ENCODE measurements around the gene KDM2A.
"Not testable (repeated sequence)": the region's sequence is repeated elsewhere in the genome, so short reads cannot be mapped to it uniquely, and the experiment has no call there.

Gene KDM2A

GRCh38 chr11:67174311-67174710, 55.2 kb downstream of the KDM2A start:
- no peak for DNase-seq

GRCh38 chr11:67177399-67178281, 58.6 kb downstream of the KDM2A start:
- no peak for DNase-seq

GRCh38 chr11:67178421-67178820, 59.4 kb downstream of the KDM2A start:
- DNase-seq = no peak

DNA sequence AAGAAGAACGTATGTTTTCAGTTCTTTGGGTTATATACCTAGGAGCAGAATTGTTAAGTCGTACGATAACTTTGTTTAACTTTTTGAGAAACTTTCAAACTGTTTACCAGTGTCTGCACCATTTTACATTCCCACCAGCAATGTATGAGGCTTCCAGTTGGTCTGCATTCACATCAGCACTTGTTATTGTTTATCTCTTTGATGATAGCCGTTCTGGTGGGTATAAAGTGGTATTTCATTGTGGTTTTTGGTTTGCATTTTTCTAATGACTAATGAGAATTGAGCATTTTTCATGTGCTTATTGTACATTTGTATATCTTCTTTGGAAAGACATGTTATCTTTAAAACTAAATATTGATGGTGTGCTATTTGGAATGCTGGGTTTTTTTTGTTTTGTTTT, 59.8 kb downstream of the KDM2A start:
- DNase-seq = no peak

DNA sequence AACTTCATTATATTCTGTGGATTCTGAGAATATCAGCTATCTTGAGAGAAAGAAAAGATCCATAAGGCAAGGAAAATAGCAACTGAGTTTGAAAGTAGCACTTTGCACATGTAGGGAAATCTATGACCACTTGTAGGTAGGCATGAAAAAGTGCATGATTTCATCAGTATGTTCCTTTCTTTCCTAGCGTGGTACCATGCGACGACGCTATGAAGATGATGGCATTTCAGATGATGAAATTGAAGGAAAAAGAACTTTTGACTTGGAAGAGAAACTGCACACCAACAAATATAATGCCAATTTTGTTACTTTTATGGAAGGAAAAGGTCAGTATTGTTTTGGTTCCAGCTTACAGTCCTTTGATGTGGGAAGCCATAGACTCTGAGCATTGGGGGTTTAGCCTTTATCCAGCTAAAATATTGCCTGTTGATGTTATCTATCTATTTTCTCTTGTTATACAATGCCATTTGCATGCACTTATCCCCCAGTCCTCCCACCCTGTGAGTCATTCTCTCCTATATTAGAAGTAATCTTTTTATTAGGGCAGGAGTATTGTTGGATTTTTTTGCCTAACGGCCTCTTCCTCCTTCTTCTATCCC, 60.9 kb downstream of the KDM2A start:
- DNase-seq = no peak

- no peak for DNase-seq
Measured at GRCh38 chr11:67194096-67194495, 75.0 kb downstream of the KDM2A start.

DNA sequence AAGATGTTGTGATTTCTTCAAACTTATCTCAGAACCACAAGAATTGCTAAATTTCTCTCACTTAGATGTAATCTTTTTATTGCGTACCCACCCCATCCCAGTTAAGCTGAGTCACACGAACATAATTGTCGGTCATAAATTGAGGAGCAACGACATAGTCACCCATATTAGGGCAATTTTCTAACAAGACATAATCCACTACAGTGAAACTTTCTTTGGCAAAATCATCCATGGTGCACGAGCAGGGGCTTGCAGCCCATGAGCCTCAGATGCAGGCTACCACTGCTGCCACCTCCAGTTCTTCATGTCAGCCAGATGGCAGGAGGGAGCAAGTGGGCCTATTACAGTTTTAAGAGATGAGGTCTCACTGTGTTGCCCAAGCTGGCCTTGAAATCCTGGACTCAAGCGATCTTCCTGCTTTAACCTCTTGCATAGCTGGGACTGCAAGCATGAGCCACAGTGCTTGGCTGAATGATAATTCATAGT, 77.0 kb downstream of the KDM2A start:
- no peak for DNase-seq

DNA sequence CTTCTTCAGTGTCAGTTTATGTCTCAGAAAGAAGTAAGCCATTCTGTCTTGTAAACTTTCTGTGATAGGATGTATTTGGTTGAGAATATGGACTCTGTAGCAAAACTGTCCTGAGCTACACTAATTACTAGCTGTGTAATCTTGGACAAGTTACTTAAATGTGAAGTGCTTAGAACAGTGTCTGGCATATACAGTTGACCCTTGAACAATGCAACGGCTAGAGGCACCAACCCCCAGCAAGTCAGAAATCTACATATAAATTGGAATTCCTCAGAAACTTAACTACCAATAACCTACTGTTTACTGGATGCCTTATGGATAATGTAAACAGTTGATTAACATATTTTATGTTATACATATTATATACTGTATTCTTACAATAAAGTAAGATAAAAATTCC, 78.5 kb downstream of the KDM2A start:
- no peak for DNase-seq

- DNase-seq = not testable (repeated sequence)
Measured at GRCh38 chr11:67198781-67199180, 79.7 kb downstream of the KDM2A start.

DNA sequence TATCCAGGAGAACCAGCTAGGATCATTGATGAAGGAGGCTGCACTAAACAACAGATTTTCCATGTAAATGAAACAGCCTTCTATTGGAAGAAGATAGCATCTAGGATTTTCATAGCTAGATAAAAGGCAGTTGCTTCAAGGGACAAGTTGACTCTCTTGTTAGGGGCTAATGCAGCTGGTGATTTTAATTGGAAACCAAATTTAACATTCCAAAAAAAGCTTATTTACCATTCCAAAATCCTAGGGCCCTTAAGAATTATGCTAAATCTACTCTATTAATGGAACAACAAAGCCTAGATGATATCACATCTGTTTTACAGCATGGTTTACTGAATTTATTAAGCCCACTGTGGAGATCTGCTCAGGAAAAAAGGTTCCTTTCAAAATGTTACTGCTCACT, 80.7 kb downstream of the KDM2A start:
- no peak for DNase-seq

GRCh38 chr11:67202028-67202427, 83.0 kb downstream of the KDM2A start:
- DNase-seq = no peak

DNA sequence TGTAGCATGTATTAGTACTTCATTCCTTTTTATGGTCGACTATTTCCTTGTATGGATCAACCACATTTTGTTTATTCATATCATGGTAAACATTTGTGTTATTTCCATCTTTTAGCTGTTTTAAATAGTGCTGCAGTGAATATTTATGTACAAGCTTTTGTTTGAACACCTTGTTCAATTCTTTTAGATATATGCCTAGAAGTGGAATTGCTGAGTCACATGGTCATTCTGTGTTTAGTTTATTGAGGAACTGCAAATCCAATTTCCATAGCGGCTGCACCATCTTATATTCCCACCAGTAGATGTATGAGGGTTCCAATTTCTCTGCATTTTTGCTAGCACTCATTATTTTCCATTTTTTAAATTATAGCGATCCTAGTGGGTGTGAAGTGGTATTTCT, 85.8 kb downstream of the KDM2A start:
- DNase-seq = no peak

- DNase-seq = not testable (repeated sequence)
Measured at GRCh38 chr11:67209222-67209621, 90.2 kb downstream of the KDM2A start.

GRCh38 chr11:67211656-67212436, 92.8 kb downstream of the KDM2A start:
- no peak for DNase-seq

DNA sequence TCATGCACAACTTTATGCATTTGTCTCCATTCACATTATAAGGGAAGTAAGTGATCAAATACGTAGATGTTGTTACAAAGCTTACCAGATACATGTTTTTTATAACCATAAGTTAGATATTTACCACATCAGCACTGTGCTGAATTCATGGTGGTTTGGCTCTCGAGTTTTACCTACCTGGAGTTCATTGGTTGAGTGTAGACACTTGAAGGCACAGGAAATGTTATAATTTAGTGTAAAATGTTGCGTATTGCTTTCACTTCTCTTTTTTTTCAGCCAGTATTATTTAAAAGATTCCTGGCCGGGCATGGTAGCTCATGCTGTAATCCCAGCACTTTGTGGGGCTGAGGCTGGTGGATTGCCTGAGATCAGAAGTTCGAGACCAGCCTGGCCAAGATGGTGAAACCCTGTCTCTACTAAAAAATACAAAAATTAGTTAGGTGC, 94.1 kb downstream of the KDM2A start:
- DNase-seq = no peak

- DNase-seq = no peak
Measured at GRCh38 chr11:67227726-67228125, 108.7 kb downstream of the KDM2A start.

- DNase-seq = no peak
Measured at GRCh38 chr11:67230406-67230805, 111.3 kb downstream of the KDM2A start.

- no peak for DNase-seq
Measured at GRCh38 chr11:67230886-67231285, 111.8 kb downstream of the KDM2A start.

- DNase-seq = no peak
Measured at GRCh38 chr11:67233584-67234190, 114.6 kb downstream of the KDM2A start.

GRCh38 chr11:67234571-67234970, 115.5 kb downstream of the KDM2A start:
- DNase-seq = not testable (repeated sequence)

DNA sequence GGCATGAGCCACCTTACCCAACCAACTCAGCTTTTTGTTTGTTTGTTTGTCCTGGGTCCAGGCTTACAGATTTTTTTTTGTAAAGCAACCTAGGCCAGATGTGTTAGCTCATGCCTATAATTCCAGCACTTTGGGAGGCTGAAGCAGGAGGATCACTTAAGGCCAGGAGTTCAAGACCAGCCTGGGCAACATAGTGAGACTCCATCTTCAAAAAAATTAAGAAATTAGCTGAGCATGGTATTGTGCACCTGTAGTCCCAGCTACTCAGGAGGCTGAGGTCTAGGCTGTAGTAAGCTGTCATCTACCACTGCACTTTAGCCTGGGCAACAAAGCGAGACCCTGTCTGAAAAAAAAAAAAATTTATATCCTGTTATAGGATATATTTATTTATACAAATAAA, 118.5 kb downstream of the KDM2A start:
- DNase-seq = no peak

GRCh38 chr11:67238894-67239782, 120.1 kb downstream of the KDM2A start:
- no peak for DNase-seq

All from COR-L47 (cell line).